DMS153 treated with DMSO at 0.1 percent for 48 hours (cell line): ENCODE measurements around the gene ZNF232.
"Not testable (repeated sequence)": the region's sequence is repeated elsewhere in the genome, so short reads cannot be mapped to it uniquely, and the experiment has no call there.

Experiments
- DNase-seq: peaks from one replicate; lab custom pipeline; 2025; ENCODE audit not compliant: unreplicated experiment; lab: John Stamatoyannopoulos, UW

ZNF232 gene

DNA sequence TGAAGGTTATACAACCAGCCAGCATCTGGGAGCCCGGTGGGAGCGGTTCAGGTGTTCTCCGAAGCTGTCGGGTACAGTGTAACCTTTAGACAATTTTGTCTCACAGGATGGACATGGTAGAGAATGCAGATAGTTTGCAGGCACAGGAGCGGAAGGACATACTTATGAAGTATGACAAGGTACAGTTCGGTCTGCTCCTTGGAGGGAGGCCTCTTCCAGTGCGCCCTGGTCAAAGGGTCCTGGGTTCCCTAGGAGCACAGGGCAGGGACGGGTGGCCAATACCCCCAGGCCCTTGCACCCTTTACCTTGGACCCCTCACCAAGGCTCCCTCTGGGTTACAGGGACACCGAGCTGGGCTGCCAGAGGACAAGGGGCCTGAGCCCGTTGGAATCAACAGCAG is 18.6 kb upstream of the ZNF232 start:
- not testable (repeated sequence) for DNase-seq

DNA sequence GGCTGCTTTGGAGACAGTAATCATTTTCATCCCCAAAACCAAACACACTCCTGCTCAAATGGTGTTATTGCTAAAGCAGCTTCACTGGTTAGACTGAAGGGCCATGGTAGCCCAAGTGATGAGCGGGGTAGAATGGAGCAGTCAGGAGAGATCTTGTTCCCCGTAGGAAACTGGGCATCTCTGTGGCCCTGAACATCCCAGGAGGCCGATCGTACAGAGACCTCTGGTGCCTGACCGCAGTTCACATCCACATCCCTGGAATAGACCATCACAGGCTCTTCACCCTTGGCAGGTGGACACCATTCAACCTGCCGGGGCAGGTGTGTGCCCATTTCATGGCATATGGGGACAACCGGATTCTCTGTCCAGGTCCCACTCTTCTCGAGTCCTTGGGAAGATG is 18.1 kb upstream of the ZNF232 start:
- not testable (repeated sequence) for DNase-seq

DNA sequence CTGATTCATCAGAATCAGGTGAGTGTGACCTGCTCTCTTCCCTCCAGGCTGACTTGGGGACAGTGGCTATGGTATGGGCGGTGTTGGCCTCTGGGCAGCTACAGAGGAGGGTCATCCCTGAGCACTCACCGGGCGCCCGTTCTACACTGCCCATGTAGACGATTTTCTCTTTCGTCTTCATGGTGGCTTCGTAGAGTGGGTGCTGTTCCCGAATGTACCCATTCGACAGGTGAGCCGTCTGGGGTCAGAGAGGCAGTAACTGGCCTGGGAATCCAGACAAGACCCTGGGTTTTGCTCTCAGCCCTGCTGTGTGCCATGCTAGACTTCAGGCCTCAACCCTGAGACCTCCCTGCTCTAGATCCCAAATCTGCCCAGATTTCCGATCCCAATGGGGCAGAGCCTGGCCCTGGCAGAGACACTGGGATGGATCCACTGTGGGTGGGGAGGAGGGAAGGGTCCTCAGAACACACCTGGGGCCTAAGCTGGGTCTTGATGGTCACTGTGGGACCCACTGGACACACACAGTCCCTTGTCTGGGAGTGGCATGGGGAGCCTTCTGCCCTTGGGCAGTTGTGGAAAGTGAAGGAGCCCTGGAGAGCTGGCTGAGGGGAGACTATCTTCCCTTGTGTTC is 17.3 kb upstream of the ZNF232 start:
- DNase-seq = no peak

DNA sequence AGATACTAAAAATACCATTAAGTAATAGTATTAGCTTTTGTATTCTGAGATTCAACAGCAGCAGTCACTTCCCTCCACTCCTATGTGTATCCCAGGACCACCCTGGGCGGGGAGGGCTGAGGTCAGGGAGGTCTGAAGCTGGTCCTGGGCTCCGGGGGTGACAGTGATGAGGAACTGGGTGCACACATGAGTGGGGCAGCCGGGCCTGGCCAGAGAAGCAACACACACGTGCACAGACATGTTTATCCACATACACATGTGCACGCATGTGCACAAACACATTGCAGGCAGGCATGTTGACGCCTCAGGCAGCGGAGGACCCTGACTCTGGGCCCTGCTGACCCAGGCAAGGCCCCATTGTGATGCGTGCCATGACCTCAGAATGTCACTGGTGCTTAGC is 16.7 kb upstream of the ZNF232 start:
- not testable (repeated sequence) for DNase-seq

DNA sequence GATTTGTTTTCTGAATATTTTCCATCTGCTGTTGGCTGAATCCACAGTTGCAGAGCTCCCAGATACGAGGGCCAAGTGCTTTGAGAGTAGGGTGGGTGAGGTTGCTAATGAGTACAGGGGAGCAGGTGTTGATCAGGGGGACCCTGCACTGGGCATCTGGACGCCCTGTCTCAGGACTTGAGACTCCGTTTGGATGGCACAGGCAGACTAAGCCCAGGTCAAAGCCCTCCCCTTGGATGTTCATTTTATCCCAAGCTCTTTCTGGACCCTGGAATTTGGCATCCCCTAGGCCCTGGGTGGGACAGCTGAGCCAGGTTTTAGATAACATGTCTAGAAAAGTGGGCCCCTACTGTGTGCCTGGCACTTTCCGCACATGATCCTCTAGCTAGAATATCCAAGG is 16.2 kb upstream of the ZNF232 start:
- DNase-seq = no peak

DNA sequence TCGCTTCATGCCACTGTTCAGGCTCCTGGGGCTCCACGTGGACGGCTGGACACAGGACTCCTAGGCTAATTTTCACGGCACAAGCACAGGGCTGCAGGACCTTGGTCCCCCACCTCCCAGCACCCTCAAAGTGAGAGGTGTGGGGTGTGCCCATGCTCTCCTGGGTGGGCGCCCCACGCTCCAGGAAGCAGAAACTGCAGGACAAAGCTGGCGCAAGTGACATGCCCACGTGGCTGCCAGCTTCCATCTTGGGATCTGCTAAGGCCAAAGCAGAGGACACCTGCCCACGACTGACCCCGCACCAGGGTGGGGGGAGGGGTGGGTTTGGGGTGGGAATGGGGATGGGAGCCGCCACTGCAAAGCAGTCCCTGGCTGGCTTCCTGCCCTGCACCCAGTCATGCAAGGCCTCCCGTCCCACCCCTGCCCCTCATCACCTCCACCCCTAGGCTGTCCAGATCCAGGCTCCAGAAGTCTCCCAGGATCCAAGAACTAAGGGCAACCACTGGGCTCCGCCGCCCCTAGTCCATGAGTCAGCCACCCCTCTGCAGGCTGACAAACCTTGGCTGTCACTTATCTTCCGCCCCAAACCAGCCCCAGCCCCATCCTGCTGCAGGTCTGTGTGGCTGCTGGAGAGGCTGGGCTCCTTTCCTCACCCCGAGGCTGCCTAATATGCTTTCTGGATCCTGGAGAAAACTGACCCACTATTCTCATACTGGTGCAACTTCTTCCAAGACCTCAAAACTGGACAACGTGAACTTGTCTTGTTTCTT is 15.2 kb upstream of the ZNF232 start:
- no peak for DNase-seq

DNA sequence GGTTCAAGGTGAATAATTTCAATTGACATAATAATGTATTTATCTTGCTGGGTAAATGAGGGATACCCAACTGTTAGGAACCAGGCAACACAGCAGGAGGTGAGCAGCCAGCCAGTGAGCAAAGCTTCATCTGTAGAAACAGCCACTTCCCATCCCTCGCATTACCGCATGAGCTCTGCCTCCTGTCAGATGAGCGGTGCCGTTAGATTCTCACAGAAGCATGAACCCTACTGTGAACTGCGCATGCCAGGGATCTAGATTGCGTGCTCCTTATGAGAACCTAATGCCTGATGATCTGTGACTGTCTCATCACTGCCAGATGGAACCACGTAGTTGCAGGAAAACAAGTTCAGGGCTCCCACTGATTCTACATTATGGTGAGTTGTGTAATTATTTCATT is 13.2 kb upstream of the ZNF232 start:
- not testable (repeated sequence) for DNase-seq

DNA sequence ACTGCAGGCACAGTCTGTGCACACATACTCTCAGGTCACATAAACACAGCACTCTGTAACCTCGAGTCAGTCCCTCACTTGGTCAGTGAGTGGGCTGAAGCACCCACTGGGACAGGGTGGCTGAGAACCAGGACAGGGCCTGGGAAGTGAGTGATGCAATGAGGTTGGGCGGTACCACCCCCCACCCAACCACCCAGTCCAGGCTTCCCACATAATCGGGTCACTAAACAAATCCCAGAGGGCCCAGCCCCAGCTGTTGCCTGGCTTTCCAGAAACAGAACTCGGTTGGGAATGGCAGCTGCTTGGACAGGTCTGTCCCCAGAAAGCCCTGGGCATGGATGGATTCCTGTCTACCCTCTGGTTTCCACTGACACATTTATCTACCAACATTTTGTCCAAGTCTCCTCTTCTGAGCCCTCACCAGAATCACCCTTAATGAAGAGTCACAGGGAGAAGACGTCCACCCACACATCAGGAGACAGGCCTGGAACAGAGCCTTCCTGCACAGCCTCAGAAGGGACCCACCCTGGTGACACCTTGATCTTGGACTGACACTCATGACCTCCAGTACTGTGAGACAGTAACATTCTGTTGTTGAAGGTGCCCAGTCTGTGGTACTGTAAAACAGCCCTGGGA is 12.6 kb upstream of the ZNF232 start:
- not testable (repeated sequence) for DNase-seq

DNA sequence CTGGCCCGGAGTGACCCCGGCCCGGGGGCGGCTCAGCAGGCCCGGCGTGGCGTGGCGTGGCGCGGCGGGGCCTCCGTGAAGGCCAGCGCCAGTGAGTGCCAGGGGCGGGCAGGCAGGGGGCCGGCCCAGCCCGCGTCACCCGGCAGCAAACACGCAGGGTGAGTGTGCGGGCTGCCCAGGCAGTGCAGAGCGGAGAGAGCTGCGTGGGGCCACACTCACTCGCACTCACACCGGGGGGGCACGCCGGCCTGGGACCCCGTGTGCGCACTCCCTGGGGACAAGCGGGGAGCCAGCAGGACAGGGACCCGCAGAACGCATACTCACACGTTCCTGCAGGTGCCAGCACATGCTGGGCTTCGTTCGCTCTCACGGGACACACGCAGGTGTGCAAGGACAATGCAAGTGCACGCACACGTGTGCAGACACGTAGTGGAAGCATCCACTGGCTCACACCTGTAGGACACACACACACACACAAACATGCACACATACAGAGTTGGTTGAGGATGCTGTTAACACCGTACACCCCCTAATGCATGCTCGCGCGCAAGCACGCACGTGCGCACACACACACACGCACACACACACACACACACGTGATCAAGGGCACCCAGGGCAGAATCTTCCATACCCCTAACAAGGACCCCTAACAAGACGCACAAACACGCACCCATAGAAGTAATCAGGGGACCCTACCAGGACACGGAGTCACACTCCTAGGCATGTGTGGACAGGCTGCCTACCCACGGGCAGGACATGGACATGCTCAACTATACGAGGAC is 11.9 kb upstream of the ZNF232 start:
- no peak for DNase-seq

DNA sequence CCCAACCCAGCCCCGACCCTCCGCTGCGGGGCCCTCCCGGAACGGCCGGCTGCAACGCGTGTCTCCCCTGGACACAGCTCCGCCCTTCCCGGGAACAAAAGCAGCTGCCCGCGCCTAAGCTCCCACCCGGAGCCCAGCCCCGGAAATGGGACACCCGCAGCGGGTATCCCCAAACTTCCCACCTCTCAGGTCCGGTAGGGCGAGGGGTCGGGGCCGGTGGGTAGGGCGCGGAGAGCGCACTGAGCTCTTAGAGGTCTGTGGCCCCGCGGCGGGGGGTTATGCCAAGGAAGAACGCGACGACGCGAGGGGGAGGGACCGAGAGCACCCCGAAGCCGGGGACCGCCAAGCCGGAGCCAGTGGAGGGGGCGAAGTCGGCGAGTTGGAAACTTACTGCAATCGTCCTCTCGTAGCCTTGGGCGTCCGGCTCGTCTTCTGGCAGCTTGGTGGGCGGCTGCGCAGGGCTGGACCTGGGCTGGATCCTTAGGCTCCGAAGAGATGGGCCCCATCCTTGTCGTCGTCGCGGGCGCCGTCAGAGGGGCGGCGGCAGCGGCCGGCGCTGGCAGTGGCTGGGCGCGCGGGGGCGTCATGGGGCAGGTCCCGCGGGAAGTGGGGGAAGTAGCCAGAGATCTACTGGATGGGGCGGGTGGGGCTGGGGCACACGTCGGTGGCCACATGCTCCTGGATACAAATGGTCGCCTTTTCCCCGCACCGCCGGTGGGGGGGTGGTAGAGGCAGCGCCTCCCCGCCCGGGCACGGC is 11.1 kb upstream of the ZNF232 start:
- DNase-seq = no peak

DNA sequence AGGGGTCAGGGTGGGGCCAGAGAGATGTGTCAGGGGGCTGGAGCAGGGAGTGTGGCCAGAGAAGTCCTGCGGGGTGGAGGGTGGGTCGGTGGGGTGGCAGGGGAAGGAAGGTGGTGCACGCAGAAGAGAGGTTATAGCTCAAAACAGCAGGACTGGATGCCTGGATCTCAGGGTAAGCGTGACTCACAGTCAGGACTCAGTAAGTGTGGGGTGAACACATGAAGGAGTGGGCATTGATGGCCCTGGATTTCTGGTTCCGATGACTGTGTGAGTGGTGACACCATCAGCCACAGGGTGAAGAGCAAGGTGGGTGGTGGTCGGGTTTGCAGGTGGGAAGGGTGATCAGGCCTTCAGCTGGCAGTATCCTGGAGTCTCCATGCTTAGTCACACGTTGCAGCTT is 10.4 kb upstream of the ZNF232 start:
- DNase-seq = not testable (repeated sequence)

DNA sequence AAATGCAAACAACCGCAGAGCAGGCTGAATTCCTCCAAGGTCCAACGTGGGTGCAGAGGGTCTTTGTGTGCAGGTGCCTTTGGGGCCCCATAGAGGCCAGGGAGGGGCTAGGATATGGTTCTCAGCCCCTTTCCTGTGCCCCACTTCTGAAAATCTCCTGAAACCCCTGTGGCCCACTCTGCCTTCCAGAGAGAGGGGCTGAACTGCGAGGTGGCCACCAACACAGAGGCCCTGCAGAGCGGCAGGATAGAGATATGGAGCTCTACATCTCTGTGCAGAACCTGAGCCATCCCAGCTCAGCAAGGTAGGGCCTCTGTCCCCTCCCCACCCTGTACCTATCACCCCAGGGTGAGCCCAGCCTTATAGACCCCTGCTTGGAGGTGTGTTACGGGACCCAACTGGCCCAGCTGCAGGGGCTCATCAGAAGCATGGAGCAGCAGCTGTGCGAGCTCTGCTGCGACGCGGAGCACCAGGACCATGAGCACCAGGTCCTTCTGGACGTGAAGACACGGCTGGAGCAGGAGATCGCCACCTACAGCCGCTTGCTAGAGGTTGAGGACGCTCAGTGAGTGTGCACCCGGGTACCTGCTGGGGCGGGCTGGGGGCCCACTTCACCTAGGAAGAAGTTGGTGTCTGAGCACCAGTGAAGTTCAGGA is 9.6 kb upstream of the ZNF232 start:
- no peak for DNase-seq

DNA sequence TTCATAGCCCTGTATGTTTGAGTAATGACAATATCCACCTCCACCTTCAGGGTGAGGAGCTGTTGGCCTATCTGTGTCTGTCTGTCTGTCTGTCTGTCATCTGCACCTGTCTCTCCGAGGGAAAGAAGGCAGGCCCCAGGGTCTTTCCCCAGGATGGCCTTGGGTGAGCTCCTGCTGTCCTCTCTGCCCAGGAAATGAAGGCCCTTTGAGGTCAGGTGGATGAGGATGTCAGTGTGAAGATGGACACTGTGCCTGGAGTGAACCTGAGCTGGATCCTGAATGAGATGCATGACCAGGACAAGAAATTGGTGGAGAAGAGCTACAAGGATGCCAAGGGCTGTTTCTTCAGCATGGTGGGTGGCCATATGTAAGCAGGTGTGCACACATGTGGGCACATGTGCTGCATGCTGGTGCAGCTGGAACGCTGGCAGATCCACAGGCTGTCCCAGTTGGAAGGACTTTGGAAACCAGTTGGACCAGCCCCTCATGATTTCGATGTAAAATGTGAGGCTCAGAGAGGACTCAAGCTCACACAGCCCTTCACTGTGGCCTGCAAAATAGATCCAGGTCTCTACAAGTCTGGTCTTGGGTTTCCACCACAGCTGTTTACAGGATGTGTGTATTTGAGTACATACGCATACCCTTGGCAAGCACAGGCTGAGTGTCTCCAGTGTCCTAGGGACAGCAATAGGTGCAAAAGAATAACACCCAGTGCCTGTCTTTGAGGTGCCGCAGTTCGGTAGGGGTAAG is 8.9 kb upstream of the ZNF232 start:
- DNase-seq = not testable (repeated sequence)

DNA sequence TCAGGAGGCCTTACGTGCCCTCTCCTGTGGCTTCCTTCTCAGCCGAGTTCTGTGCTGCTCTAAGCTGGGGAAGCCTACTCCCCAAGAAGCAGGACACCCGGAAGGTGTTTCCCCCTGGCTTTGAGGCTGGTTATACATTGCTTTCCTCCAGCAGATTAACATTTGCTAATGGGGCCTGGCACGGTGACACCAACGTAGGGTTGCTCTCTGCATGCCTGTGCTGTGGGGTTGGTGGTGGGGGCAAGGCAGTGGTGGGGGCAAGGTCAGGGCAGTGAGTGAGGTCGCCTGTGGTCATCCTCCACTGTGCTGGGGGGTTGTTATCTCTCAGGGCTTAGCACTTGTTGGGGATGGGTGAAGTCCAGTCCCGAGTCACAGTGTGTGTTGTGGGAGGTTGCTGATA is 8.4 kb upstream of the ZNF232 start:
- no peak for DNase-seq

DNA sequence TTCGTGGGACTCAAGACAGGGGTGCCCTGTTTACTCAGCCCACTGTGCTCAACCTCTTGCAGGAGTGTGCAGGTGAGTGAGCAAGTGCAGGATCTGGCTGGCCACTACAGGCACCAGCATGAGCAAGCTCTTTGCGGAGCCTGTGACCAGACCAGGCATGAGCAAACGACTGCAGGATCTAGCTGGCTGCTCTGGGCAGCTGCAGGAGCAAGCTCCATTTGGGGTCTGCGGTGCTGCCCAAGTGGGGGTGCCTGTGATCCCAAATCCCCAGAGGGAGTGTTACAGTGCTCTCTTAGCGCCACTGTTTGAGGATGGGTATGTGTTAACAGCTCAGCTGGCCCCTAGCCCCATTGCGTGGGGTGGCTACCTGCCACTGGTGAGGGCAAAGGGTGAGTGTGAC is 6.5 kb upstream of the ZNF232 start:
- DNase-seq = no peak

DNA sequence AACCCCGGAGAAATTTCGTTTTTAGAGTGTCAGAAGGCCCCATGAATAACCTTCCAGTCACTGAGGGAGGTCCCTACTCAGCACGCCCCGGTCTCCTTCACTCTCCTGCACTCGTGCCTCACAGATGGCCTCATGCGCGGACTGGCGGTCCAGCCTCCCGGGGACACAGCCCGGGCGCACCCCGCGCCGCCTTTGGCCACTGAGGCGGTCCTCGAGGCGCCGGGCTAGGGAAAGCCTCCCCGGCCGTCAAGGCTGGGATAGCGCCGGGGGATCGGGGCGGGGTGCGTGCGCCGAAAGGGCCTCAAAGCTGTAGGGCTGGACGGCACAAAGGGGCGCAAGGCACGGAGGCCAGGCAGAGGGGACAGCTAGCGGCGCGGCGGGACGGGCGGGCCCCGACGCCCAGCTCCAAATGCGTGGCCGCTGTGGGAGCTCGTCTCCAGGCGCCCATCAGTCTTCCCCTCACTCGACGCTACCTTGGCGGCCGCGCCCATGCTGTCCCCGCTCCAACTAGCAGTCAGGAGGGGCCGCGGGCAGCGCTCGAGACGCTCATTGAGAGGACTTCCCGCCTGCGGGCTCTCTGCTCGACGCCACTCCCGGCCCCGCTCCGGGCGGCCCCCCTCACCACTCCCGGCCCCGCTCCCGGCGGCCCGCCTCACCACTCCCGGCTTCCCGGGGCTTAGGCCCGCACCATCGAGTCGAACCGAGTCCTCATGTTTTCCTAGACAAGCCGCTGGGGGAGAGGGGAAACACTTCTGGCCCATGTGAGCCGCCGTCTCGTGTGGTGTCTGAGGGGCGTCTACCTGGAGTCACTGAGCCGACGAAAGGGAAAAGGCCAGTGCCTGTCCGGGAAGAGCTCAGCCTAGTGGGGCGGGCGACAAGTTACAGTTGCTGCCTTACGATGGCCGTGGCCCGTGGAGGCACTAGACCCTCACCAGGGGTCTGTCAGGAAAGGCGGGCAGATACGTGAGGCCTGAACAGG is 4.3 kb upstream of the ZNF232 start, which contains the start of gene USP6:
Gene USP6 (plus strand): TSS at position 360 of the 979 bp plus-strand sequence. CDS start 14,336 bp downstream, outside the sequence.
- no peak for DNase-seq

DNA sequence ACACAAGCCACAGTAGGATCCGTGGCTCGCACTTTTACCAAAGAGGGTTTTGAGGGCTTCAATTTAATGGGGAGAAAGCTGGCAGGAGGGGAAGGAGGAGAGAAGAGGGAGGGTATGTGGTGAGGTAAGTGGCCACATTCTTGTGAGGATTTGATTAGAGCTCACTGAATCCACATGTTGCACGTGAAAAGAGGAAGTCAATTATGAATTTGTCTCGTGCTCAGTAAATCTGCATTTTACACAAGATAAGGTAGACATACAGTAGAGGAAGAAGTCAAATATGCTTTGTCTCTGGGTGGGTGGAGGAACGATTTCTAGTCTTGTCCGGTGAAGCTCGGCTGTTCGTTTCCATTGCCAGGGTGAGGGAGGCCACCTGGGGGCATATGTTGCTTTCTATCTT is 862 bp downstream of the ZNF232 start:
- no peak for DNase-seq

DNA sequence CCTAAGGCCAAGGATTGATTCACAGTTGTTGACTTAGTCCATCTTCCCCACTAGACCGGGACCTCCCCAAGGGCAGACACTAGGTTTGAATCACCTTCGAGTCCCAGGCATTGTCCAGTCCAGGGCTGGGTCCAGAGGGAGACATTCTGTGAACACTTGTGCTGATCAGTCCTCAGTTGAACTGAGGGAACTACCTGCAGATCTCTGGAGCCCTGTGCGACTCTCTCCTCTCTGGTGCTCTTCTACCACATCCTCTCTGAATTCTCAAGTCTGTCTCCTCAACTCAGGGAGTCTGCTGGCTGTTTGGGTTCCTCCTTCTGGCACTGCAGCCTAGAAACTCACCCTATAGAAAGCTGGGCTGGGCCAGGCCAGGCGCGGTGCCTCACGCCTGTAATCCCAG is 10.8 kb downstream of the ZNF232 start:
- DNase-seq = no peak
